Subcutaneous abdominal adipose tissue (tissue), 5 donors: ENCODE data around the gene SLC15A1.
A peak's percentile ranks its signal among the peaks of the same experiment; 100 is the strongest.

ENCODE experiments used
- H3K27ac ChIP-seq: one replicate; pipeline ENCODE4 v1.7.0; 2013; ENCODE audit warnings: low read depth, mild to moderate bottlenecking, inconsistent platforms, low read length, moderate library complexity
- H3K27me3 ChIP-seq, 5 donors: one replicate each; pipeline ENCODE4 v1.7.0; 2013; ENCODE audit warnings: low read length in 5 of 5, inconsistent platforms in 1 of 5; ENCODE audit not compliant: control insufficient read depth in 5 of 5, insufficient read depth in 4 of 5
- H3K36me3 ChIP-seq, 5 donors: one replicate each; pipeline ENCODE4 v1.7.0; 2013; ENCODE audit warnings: low read length in 5 of 5; ENCODE audit not compliant: control insufficient read depth in 5 of 5, insufficient read depth in 5 of 5
- H3K4me1 ChIP-seq, 5 donors: one replicate each; pipeline ENCODE4 v1.7.0; 2013; ENCODE audit warnings: low read length in 5 of 5, mild to moderate bottlenecking in 3 of 5, moderate library complexity in 1 of 5; ENCODE audit not compliant: control insufficient read depth in 5 of 5, insufficient read depth in 5 of 5
- H3K4me3 ChIP-seq, 5 donors: one replicate each; pipeline ENCODE4 v1.7.0; 2013; ENCODE audit warnings: low read length in 5 of 5, low read depth in 1 of 5
- H3K9ac ChIP-seq, 5 donors: one replicate each; pipeline ENCODE4 v1.7.0; 2013; ENCODE audit warnings: low read length in 5 of 5, mild to moderate bottlenecking in 4 of 5, moderate library complexity in 3 of 5
- H3K9me3 ChIP-seq, 5 donors: one replicate each; pipeline ENCODE4 v1.7.0; 2013; ENCODE audit warnings: low read length in 5 of 5; ENCODE audit not compliant: control insufficient read depth in 5 of 5
- donor health status: healthy.
- donor health status: healthy.
- donor health status: healthy.
- donor health status: healthy.
- donor health status: healthy.

The SLC15A1 gene

GRCh38 chr13:98672947-98673613 is 79.4 kb downstream of the SLC15A1 start:
- H3K36me3 ChIP-seq = no peaks in the 10 kb centered on the region
- no peak overlapping the region for H3K27ac ChIP-seq
- no peak overlapping the region for H3K4me3 ChIP-seq
- no peaks in the 10 kb centered on the region for H3K9me3 ChIP-seq
- peaks cover 2 to 16% (median 8%) of the 10 kb centered on the region in 5 donors for H3K4me1 ChIP-seq
- peaks cover 0 to under 1% (median 0%) of the 10 kb centered on the region in 5 donors for H3K27me3 ChIP-seq
- peak overlapping the region in 2 of 5 donors; percentile 53 to 63 for H3K9ac ChIP-seq

GRCh38 chr13:98668155-98668554 is 84.3 kb downstream of the SLC15A1 start:
- Histone ChIP-seq H3K36me3 (no peaks in the 10 kb centered on the region), H3K27ac (no peak overlapping the region), H3K4me1 (peaks cover 2 to 7% (median 5%) of the 10 kb centered on the region in 5 donors), H3K9ac (no peak overlapping the region), H3K9me3 (no peaks in the 10 kb centered on the region), H3K27me3 (peaks cover 0 to 3% (median 0%) of the 10 kb centered on the region in 5 donors), H3K4me3 (no peak overlapping the region)

GRCh38 chr13:98665638-98665995 is 86.9 kb downstream of the SLC15A1 start:
- H3K4me1 ChIP-seq = no peaks in the 10 kb centered on the region
- H3K9me3 ChIP-seq = no peaks in the 10 kb centered on the region
- H3K4me3 ChIP-seq = no peak overlapping the region
- H3K27me3 ChIP-seq = peaks cover 0 to 3% (median 0%) of the 10 kb centered on the region in 5 donors
- H3K9ac ChIP-seq = no peak overlapping the region
- H3K36me3 ChIP-seq = no peaks in the 10 kb centered on the region
- H3K27ac ChIP-seq = no peak overlapping the region

GRCh38 chr13:98664924-98665637 is 87.4 kb downstream of the SLC15A1 start:
- Histone ChIP-seq H3K9ac (no peak overlapping the region), H3K4me3 (no peak overlapping the region), H3K9me3 (no peaks in the 10 kb centered on the region), H3K27ac (no peak overlapping the region), H3K36me3 (no peaks in the 10 kb centered on the region), H3K4me1 (no peaks in the 10 kb centered on the region), H3K27me3 (peaks cover 0 to 3% (median 0%) of the 10 kb centered on the region in 5 donors)

GRCh38 chr13:98664510-98664909 is 88.0 kb downstream of the SLC15A1 start:
- Histone ChIP-seq H3K9me3 (no peaks in the 10 kb centered on the region), H3K27me3 (peaks cover 0 to 3% (median 0%) of the 10 kb centered on the region in 5 donors), H3K4me3 (no peak overlapping the region), H3K9ac (no peak overlapping the region), H3K27ac (no peak overlapping the region), H3K4me1 (no peaks in the 10 kb centered on the region), H3K36me3 (no peaks in the 10 kb centered on the region)

- no peak overlapping the region for H3K4me3 ChIP-seq
- peaks cover 0 to 3% (median 0%) of the 10 kb centered on the region in 5 donors for H3K27me3 ChIP-seq
- H3K9me3 ChIP-seq = no peaks in the 10 kb centered on the region
- H3K36me3 ChIP-seq = no peaks in the 10 kb centered on the region
- H3K27ac ChIP-seq = no peak overlapping the region
- no peak overlapping the region for H3K9ac ChIP-seq
- no peaks in the 10 kb centered on the region for H3K4me1 ChIP-seq
Measured at GRCh38 chr13:98664047-98664446, 88.4 kb downstream of the SLC15A1 start.

- no peaks in the 10 kb centered on the region for H3K9me3 ChIP-seq
- H3K36me3 ChIP-seq = no peaks in the 10 kb centered on the region
- peak overlapping the region; percentile 55 for H3K27ac ChIP-seq
- no peak overlapping the region for H3K9ac ChIP-seq
- H3K4me3 ChIP-seq = peak overlapping the region in 3 of 5 donors; percentile 28 to 46 (median 35)
- H3K27me3 ChIP-seq = peaks cover 0 to 3% (median 0%) of the 10 kb centered on the region in 5 donors
- peaks cover 0 to 9% (median 8%) of the 10 kb centered on the region in 5 donors for H3K4me1 ChIP-seq
Measured at GRCh38 chr13:98658131-98658530, 94.3 kb downstream of the SLC15A1 start.

GRCh38 chr13:98657506-98658085 is 94.9 kb downstream of the SLC15A1 start:
- Histone ChIP-seq H3K9ac (no peak overlapping the region), H3K27me3 (peaks cover 0 to 3% (median 0%) of the 10 kb centered on the region in 5 donors), H3K27ac (peak overlapping the region; percentile 55), H3K4me1 (peaks cover 0 to 9% (median 8%) of the 10 kb centered on the region in 5 donors), H3K9me3 (no peaks in the 10 kb centered on the region), H3K36me3 (no peaks in the 10 kb centered on the region), H3K4me3 (peak overlapping the region in 3 of 5 donors; percentile 28 to 46 (median 35))

- Histone ChIP-seq H3K27ac (no peak overlapping the region), H3K9me3 (no peaks in the 10 kb centered on the region), H3K27me3 (peaks cover 0 to 3% (median 0%) of the 10 kb centered on the region in 5 donors), H3K4me3 (no peak overlapping the region), H3K4me1 (peaks cover 0 to 9% (median 8%) of the 10 kb centered on the region in 5 donors), H3K36me3 (no peaks in the 10 kb centered on the region), H3K9ac (no peak overlapping the region)
Measured at GRCh38 chr13:98656223-98656622, 96.2 kb downstream of the SLC15A1 start.

GRCh38 chr13:98653463-98653985 is 98.9 kb downstream of the SLC15A1 start:
- H3K27ac ChIP-seq = no peak overlapping the region
- H3K4me1 ChIP-seq = peaks cover 0 to 15% (median 8%) of the 10 kb centered on the region in 5 donors
- H3K27me3 ChIP-seq = peaks cover 0 to 3% (median 0%) of the 10 kb centered on the region in 5 donors
- peak overlapping the region in 1 of 5 donors; percentile 23 for H3K9ac ChIP-seq
- H3K4me3 ChIP-seq = peak overlapping the region in 1 of 5 donors; percentile 13
- no peaks in the 10 kb centered on the region for H3K36me3 ChIP-seq
- no peaks in the 10 kb centered on the region for H3K9me3 ChIP-seq
